ENCODE data around the gene COL28A1.
"Not testable (repeated sequence)": the region's sequence is repeated elsewhere in the genome, so short reads cannot be mapped to it uniquely, and the experiment has no call there.

Gene COL28A1

GRCh38 chr7:7535691-7536090 is at the start of gene COL28A1:
COL28A1 (minus strand) TSS chr7:7535873; CDS start chr7:7532875, 2,998 bp downstream.
- no peak for DNase-seq

DNA sequence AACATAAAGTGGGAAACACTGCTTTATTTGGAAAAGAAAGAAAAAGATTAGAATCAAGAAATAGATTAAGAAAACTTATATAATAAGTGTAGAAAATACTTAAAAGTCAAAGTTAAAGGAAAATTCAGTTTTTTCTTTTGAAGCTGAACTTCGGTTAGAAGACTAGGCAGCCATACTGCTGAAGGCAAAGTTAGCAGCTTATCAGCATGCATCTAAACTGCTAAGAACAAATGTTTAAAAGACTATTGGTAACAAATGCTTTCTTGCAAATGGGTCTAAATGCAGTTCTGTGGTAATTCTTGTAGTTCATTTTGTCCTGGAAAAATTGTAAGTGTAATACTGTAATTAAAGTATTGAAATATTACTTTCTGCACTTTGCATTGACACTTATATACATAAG is 49.0 kb upstream of the COL28A1 start:
- no peak for DNase-seq

DNA sequence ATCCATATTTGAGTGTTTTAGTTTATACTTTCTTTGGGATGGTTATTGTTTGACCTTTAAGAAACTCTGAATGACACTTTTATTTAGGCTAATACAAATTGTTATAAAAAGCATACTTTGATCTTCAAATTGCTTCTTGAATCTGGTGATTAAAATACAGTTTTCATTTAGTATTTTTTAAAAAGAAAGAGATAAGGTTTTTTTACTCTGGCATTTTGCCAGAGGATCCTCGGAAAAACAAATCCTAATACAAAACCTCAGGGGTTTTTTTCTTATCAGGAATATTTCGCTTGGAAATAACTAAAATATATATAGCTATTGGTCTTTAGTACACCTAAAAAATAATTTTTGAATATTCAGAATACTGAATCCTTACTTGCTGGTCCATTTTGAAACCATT is 48.1 kb upstream of the COL28A1 start:
- no peak for DNase-seq

DNA sequence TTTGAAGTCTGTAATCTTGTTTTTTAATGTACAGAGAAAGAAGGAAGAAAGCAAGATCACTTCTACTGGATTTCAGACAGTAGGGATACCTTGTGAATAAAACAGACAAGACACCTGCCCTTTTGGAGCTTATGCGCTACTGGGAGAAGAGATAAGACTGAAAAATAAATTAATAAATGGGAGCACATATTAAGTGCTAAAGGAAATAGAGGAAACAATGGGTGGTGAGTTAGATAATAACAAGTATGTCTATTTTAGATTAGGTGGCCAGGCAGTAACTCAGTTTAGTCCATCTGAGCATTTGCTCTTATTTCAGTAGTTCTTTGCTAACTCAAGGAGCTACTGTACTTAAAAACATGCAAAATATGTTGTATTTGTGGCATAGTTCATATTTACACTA is 46.9 kb upstream of the COL28A1 start:
- no peak for DNase-seq

DNA sequence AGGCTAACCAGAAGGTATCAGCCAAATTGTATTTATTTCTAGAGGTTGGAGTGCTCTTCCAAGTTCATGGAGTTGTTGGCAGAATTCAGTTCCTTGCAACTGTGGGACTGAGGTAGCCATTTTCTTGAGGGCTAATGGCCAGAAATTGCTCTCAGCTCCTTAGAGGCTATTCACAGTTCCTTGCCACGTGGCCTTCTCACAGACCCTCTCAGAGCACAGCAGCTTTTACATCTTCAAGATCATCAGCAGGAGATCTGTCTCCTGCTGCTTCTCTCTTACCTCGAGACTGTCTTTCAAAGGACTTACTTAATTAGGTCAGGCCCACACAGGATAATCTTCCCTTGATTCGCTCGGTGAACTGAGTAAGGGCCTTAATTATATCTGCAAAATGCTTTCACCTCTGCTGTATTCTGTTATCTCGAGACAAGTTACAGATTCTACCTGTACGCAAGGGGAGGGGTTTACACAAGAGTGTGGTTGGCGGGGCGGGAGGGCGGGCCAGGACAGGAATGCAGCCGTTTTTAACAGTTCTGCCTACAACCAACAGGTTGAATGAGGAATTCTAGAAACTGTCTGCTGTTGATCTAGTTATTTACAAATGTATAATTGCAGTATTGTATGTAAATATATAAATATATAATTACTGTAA is 46.0 kb upstream of the COL28A1 start:
- no peak for DNase-seq

DNA sequence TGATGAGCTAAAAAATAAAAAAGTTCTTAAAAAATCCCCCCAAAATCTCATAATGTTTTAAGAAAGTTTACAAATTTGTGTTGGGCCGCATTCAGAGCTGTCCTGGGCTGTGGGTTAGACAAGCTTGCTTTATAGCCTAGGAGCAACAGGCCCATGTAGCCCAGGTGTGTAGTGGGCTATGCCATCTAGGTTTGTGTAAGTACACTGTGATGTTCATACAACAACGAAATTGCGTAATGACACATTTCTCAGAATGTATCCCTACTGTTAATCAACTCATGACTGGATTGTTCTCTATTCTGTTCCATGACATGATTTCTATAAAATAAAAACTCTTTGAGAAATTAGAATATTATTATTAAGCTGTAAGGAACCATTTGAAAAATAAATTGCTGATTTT is 44.0 kb upstream of the COL28A1 start:
- DNase-seq, result no peak

GRCh38 chr7:7577888-7578287 is 42.2 kb upstream of the COL28A1 start:
- DNase-seq, result no peak

DNA sequence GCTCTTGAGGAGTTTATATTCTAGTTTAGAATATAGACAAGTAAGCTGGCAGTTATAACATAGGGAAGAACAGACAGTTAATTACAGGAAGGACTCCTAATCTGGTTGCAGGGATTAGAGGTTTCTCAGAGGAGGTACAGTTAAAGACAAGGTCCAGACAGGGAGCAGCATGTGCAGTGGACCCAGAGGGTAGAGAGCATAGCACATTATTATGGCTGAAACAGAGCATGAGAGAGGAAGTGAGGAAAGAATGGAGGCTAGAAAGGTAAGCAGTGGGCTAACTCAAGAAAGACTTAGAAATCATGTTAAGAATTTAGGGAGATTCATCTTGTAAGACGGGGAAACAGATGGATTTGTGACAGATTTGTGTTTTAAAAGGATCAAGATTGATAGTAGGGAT is 40.7 kb upstream of the COL28A1 start:
- DNase-seq, result no peak

DNA sequence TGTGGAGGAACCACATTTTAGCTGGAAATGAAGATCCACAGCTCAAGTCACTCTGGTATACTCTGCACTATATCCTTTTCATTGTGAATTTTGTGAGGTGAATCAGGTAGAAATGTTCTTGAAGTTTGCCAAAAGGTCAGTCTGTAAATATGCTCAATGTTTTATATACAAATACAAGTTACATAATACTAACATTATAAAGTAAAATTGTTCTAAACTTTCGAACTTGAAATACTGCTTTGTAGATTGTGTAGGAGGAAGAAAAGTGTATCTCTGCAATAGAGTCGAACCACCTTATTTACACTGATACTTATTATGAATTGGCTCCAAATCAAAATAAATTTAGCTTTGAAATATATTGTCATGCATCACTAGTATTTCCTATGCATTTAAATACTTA is 38.0 kb upstream of the COL28A1 start:
- DNase-seq, result no peak

DNA sequence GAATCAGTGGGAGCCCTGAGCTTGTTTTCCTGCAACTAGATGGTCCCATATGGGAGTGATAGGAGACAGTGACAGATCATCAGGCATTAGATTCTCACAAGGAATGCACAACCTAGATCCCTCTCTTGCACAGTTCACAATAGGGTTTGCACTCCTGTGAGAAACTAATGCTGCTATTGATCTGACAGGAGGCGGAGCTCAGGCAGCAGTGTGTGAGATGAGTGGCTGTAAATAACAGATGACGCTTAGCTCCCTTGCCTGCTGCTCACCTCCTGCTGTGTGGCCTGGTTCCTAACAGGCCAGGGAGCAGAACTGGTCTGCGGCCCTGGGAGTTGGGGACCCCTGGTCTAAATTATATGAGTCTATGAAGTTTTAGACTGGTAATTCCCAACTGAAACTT is 34.9 kb upstream of the COL28A1 start:
- no peak for DNase-seq

- DNase-seq, result no peak
Measured at GRCh38 chr7:7569615-7570014, 33.9 kb upstream of the COL28A1 start.

DNA sequence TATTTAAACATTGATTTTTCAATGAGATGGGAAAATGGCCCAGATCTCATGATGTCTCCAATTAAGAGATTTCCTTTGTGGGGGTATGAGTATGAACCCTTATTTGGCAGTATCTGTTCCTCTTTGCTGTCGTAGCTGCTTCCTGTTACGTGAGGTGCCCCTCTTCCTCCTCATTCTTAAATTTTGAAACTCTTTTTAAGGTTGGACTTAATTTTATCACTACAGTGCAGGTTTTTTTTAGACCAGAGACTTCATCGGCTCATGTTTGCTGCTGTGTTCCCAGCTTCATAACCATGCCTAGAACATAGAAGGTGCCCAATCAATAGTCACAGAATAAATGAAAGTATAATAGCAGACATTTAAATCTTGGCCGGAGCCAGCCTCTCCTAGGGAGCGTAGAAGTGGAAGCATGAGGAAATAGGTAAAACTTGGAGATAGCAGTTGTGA is 33.4 kb upstream of the COL28A1 start:
- no peak for DNase-seq

DNA sequence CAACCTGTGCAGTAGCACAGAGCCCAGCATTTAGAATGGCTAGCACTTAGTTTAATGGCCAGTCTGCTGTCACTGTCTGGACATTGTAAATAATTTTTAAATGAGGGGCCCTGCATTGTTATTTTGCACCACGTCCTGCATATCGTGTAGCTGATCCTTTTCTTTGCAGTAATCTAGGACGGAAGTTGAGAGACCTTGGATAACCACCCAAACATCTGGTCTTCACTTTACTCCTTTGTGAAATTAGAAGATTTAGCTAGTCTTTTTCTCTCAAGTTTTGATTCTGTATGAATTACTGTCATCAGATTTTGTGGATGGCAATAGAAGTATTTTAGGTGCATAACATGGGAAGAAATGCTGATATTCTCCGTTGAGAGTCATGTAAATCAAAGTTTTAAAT is 32.9 kb upstream of the COL28A1 start:
- no peak for DNase-seq

GRCh38 chr7:7567898-7568531 is 32.3 kb upstream of the COL28A1 start:
- no peak for DNase-seq

DNA sequence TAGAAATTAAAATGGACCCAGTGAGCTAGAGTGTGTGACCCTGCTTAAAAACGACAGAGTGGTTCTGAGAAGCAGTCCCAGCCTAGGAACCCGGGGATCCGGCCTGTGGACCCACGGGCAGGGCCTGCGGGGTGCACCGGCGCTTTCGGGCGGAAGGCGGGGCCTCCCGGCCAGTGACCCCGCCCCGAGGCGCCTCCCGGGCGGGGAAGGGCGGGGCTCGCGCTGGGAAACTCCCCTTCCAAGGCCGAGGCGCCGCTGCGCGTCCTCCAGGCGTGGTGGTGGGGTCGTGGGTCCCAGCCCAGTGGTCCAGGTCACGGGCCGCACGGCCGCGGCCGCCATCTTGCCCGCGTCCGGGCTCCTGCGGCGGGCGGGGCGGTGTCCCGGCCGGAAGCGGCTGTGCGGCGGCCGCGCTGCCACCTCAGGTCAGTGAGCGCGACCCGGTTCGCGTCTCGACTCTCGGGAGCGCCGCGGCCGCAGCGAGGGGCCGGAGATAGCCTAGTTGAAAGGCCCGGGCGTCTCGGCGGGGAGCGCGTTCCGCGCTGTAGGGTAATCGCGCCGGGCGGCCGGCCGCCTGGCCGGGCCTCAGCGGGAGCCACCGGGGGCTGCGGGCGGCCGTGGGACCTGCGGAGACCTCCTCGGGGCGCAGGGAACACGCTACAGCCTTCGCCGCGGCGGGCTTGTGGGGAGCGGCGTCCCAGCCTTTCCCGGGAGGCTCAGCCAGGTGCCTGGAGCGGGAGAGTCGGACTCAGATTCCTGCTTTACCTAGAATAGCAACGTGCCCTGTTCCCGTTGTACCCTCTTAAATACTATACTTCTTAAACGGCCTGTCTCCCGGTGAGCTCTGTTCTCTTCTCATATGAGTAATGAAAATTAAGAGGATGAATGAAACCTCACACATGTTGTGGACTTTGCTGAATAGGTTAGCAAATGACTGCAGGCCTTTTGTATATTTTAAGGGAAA is 31.3 kb upstream of the COL28A1 start, which contains the start of gene MIOS:
Gene MIOS (plus strand): TSS at position 234 of the 961 bp plus-strand sequence. CDS start 5,592 bp downstream, outside the sequence.
- peak; percentile 60 for DNase-seq

DNA sequence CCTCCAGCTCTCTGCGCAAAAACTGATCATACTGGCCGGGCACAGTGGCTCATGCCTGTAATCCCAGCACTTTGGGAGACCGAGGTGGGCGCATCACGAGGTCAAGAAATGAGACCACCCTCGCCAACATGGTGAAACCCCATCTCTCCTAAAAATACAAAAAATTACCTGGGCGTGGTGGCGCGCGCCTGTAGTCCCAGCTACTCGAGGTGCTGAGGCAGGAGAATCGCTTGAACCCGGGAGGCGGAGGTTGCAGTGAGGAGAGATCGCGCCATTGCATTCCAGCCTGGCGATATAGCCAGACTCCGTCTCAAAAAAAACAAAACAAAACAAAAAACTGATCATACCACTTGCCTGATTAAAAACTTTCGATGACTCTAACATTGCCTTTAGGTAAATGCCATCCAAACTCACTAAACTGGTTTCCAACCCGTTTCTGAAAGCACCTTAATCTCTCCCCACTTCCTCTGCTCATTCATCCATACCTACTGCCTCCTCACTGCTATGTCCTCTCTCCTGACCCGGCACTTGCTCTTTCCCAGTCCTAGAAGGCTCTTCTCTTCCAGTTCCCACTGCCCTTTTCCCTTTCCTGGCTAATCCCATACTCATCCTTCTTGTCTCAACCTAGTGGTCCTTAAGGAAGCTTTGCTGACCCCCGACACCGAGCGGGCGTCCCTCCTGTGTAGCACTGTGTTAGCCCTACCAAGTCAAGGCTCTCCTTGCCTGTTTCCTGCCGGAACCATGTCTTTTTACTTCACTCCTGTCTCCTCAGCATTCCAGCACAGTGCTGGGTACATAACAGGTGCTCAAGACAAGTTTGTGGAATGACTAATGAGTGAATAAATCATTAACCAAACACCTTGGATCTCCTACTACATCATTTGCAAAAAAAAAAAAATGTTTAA is 30.3 kb upstream of the COL28A1 start:
- no peak for DNase-seq

GRCh38 chr7:7565018-7565680 is 29.5 kb upstream of the COL28A1 start:
- no peak for DNase-seq

GRCh38 chr7:7564323-7564780 is 28.7 kb upstream of the COL28A1 start:
- DNase-seq, result no peak

- no peak for DNase-seq
Measured at GRCh38 chr7:7563813-7564212, 28.1 kb upstream of the COL28A1 start.

- DNase-seq, result no peak
Measured at GRCh38 chr7:7563269-7563668, 27.6 kb upstream of the COL28A1 start.

DNA sequence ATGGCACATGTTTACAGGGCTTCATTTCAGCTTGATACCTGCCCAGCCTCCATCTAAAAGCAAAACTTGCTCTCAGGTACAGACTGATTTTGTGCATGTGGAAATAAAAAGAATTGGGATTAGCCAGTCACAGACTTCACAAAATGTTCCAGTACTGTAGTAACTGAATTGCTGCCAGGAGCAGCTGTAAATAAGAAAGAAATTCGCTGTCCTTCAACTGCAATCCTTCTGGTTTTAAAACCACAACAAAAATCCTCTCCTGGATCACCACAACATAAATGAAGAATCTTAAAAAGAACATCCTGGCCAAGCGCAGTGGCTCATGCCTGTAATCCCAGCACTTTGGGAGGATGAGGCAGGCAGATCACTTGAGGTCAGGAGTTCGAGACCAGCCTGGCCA is 27.1 kb upstream of the COL28A1 start:
- no peak for DNase-seq

- DNase-seq, result not testable (repeated sequence)
Measured at GRCh38 chr7:7561591-7561990, 25.9 kb upstream of the COL28A1 start.
